HepG2 (cell line): ENCODE results near the gene CIROP. TPM values are rescaled to one million over a fixed set of nuclear protein-coding genes. Genes with fewer than 3 reads are reported as not detected.

Source experiments
- CENPT ChIP-seq: sonication (generic); formaldehyde crosslinking; IDR thresholded peaks from 2 replicates; pipeline ENCODE4 v1.8.0; 2022; ENCODE audit warnings: low read depth, mild to moderate bottlenecking, moderate library complexity, missing genetic modification reagents
- DMAP1 ChIP-seq: IDR thresholded peaks from 2 replicates; pipeline ENCODE4 v1.6.1; 2016
- FOXK1 ChIP-seq: sonication (generic); formaldehyde crosslinking; IDR thresholded peaks from 2 replicates; pipeline ENCODE4 v1.4.0; 2020; ENCODE audit warnings: low read depth, missing genetic modification reagents, borderline replicate concordance
- NFRKB ChIP-seq: fragments of 450-650 bp; IDR thresholded peaks from 2 replicates; pipeline ENCODE4 v1.6.1; 2017
- RBAK ChIP-seq: sonication (generic); formaldehyde crosslinking; IDR thresholded peaks from 2 replicates; pipeline ENCODE4 v1.5.1; 2020; ENCODE audit warnings: mild to moderate bottlenecking, missing genetic modification reagents
- RNF2 ChIP-seq: fragments of 450-650 bp; conservative IDR thresholded peaks from 2 replicates; pipeline ENCODE4 v1.6.1; 2016; ENCODE audit warnings: low read depth
- SIN3A ChIP-seq: IDR thresholded peaks from 2 replicates; pipeline ENCODE4 v1.6.1; 2011; ENCODE audit warnings: low read depth, mild to moderate bottlenecking, control low read depth, low read length, borderline replicate concordance
- THRA ChIP-seq: sonication (generic); formaldehyde crosslinking; IDR thresholded peaks from 2 replicates; pipeline ENCODE4 v1.4.0; 2020; ENCODE audit warnings: missing genetic modification reagents, borderline replicate concordance
- YY1 ChIP-seq: IDR thresholded peaks from 2 replicates; pipeline ENCODE4 v1.6.1; 2011; ENCODE audit warnings: low read length, low read depth, moderate library complexity, mild to moderate bottlenecking; ENCODE audit not compliant: insufficient read depth, insufficient replicate concordance
- ZBTB2 ChIP-seq: sonication (generic); formaldehyde crosslinking; IDR thresholded peaks from 2 replicates; pipeline ENCODE4 v1.8.0; 2022; ENCODE audit warnings: low read depth, missing genetic modification reagents
- ZFP36L1 ChIP-seq: sonication (generic); formaldehyde crosslinking; IDR thresholded peaks from 2 replicates; pipeline ENCODE4 v1.8.0; 2022; ENCODE audit warnings: mild to moderate bottlenecking, missing genetic modification reagents, moderate library complexity
- ZKSCAN1 ChIP-seq: fragments of 150-350 bp; IDR thresholded peaks from 2 replicates; pipeline ENCODE4 v1.6.1; 2014; ENCODE audit warnings: low read length
- ZKSCAN8 ChIP-seq: IDR thresholded peaks from 2 replicates; pipeline ENCODE4 v1.6.1; 2016; ENCODE audit warnings: borderline replicate concordance, missing genetic modification reagents, missing compliant biosample characterization
- ZMAT3 ChIP-seq: sonication (generic); formaldehyde crosslinking; conservative IDR thresholded peaks from 2 replicates; pipeline ENCODE4 v1.7.0; 2021; ENCODE audit warnings: missing genetic modification reagents
- ZMYM4 ChIP-seq: sonication (generic); formaldehyde crosslinking; IDR thresholded peaks from 2 replicates; pipeline ENCODE4 v1.8.1; 2023; ENCODE audit warnings: mild to moderate bottlenecking, missing genetic modification reagents
- ZNF605 ChIP-seq: sonication (generic); formaldehyde crosslinking; IDR thresholded peaks from 2 replicates; pipeline ENCODE4 v1.8.0; 2022; ENCODE audit warnings: mild to moderate bottlenecking, missing genetic modification reagents
- ZNF841 ChIP-seq: sonication (generic); formaldehyde crosslinking; IDR thresholded peaks from 2 replicates; pipeline ENCODE4 v1.8.1; 2023; ENCODE audit warnings: missing genetic modification reagents, borderline replicate concordance
- polyA plus RNA-seq, 8 experiments: library from polyadenylated mRNA; depleted of rRNA in 3 of 8; stranded (reverse) in 7 of 8; unstranded in 1 of 8; fragments of >200 nt; fragmentation: Illumina TruSeq in 4 of 8; extraction: Trizol in 4 of 8; gene quantifications; 2 replicates each; pipeline versions ENCODE4 v1.2.1 to v1.2.3, GENCODE V29; 2011 to 2016; ENCODE audit warnings: low read depth in 4 of 8, missing spikeins in 1 of 8, mixed read lengths in 1 of 8; ENCODE audit not compliant: insufficient read depth in 1 of 8
- total RNA-seq, 5 experiments: library from RNA; depleted of rRNA; stranded (reverse); fragments of >200 nt; fragmentation: Illumina TruSeq; extraction: Trizol; gene quantifications; 2 replicates each; pipeline ENCODE4 v1.2.3, GENCODE V29; 2016; ENCODE audit warnings: low read depth in 1 of 5
- TF ChIP-seq, protein P1 (sequence below): sonication (generic); formaldehyde crosslinking; IDR thresholded peaks from 2 replicates; pipeline ENCODE4 v1.4.0; 2020; ENCODE audit warnings: missing genetic modification reagents
- TF ChIP-seq, protein P2 (sequence below): sonication (generic); formaldehyde crosslinking; IDR thresholded peaks from 2 replicates; pipeline ENCODE4 v1.4.0; 2020; ENCODE audit warnings: missing genetic modification reagents
- TF ChIP-seq, protein P3 (sequence below): sonication (generic); formaldehyde crosslinking; IDR thresholded peaks from 2 replicates; pipeline ENCODE4 v1.8.0; 2022; ENCODE audit warnings: missing genetic modification reagents, mild to moderate bottlenecking, borderline replicate concordance
- TF ChIP-seq, protein P4 (sequence below): sonication (generic); formaldehyde crosslinking; IDR thresholded peaks from 2 replicates; pipeline ENCODE4 v1.5.0; 2020; ENCODE audit warnings: missing genetic modification reagents

The CIROP gene
- total and polyA plus RNA-seq, 2 of the 13 experiments (the other 11 are each of a cell fraction or from before 2014, with no cell fraction given), result 0.07 TPM; not detected in 1

- TF ChIP-seq YY1 (peak; percentile 69), ZKSCAN1 (no peak), ZNF841 (no peak), ZBTB2 (CRISPR knock-in tag) (no peak), ZFP36L1 (peak; percentile 92; the same call in 1 of the 2 replicates), ZKSCAN8 (CRISPR knock-in tag) (peak; percentile 79; the same call in 1 of the 2 replicates), SIN3A (peak; percentile 16; the same call in 1 of the 2 replicates), DMAP1 (CRISPR knock-in tag) (no peak), ZNF605 (CRISPR knock-in tag) (no peak), ZMYM4 (CRISPR knock-in tag) (0 out of 2 replicates have a peak, but pooled peaks have one; percentile 49), NFRKB (no peak), ZMAT3 (no peak), RNF2 (peak; percentile 41; the same call in 1 of the 2 replicates), THRA (CRISPR knock-in tag) (peak; percentile 69), CENPT (CRISPR knock-in tag) (no peak; the same call in 1 of the 2 replicates), FOXK1 (CRISPR knock-in tag) (peak; percentile 75; the same call in 1 of the 2 replicates), RBAK (no peak)
- TF ChIP-seq, protein P1, sequence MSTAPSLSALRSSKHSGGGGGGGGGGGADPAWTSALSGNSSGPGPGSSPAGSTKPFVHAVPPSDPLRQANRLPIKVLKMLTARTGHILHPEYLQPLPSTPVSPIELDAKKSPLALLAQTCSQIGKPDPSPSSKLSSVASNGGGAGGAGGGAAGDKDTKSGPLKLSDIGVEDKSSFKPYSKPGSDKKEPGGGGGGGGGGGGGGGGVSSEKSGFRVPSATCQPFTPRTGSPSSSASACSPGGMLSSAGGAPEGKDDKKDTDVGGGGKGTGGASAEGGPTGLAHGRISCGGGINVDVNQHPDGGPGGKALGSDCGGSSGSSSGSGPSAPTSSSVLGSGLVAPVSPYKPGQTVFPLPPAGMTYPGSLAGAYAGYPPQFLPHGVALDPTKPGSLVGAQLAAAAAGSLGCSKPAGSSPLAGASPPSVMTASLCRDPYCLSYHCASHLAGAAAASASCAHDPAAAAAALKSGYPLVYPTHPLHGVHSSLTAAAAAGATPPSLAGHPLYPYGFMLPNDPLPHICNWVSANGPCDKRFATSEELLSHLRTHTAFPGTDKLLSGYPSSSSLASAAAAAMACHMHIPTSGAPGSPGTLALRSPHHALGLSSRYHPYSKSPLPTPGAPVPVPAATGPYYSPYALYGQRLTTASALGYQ, result no peak
- TF ChIP-seq, protein P2, sequence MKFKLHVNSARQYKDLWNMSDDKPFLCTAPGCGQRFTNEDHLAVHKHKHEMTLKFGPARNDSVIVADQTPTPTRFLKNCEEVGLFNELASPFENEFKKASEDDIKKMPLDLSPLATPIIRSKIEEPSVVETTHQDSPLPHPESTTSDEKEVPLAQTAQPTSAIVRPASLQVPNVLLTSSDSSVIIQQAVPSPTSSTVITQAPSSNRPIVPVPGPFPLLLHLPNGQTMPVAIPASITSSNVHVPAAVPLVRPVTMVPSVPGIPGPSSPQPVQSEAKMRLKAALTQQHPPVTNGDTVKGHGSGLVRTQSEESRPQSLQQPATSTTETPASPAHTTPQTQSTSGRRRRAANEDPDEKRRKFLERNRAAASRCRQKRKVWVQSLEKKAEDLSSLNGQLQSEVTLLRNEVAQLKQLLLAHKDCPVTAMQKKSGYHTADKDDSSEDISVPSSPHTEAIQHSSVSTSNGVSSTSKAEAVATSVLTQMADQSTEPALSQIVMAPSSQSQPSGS, result peak; percentile 85
- TF ChIP-seq, protein P3, sequence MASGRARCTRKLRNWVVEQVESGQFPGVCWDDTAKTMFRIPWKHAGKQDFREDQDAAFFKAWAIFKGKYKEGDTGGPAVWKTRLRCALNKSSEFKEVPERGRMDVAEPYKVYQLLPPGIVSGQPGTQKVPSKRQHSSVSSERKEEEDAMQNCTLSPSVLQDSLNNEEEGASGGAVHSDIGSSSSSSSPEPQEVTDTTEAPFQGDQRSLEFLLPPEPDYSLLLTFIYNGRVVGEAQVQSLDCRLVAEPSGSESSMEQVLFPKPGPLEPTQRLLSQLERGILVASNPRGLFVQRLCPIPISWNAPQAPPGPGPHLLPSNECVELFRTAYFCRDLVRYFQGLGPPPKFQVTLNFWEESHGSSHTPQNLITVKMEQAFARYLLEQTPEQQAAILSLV (CRISPR knock-in tag), result no peak
- TF ChIP-seq, protein P4, sequence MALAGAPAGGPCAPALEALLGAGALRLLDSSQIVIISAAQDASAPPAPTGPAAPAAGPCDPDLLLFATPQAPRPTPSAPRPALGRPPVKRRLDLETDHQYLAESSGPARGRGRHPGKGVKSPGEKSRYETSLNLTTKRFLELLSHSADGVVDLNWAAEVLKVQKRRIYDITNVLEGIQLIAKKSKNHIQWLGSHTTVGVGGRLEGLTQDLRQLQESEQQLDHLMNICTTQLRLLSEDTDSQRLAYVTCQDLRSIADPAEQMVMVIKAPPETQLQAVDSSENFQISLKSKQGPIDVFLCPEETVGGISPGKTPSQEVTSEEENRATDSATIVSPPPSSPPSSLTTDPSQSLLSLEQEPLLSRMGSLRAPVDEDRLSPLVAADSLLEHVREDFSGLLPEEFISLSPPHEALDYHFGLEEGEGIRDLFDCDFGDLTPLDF, result no peak
Measured at GRCh38 chr14:23068789-23069412, 35.9 kb downstream of the CIROP start (continued).
